WERI-Rb-1 (cell line): ENCODE measurements around the gene CAMTA1.
"Not testable (repeated sequence)": the region's sequence is repeated elsewhere in the genome, so short reads cannot be mapped to it uniquely, and the experiment has no call there.

Source experiments
- DNase-seq: peaks from one replicate; pipeline ENCODE4 v3.0.0-alpha.2; 2020
- H3K27ac ChIP-seq: fragments of 250-450 bp; sonication (Bioruptor Pico); 2 replicates; pipeline ENCODE4 v1.5.1; 2020; ENCODE audit warnings: mild to moderate bottlenecking, moderate library complexity
- H3K27me3 ChIP-seq: fragments of 250-450 bp; sonication (Bioruptor Pico); 2 replicates; pipeline ENCODE4 v1.5.1; 2021; ENCODE audit warnings: mild to moderate bottlenecking, low read depth, moderate library complexity; ENCODE audit not compliant: insufficient read depth, severe bottlenecking
- H3K36me3 ChIP-seq: fragments of 250-450 bp; sonication (Bioruptor Pico); 2 replicates; pipeline ENCODE4 v1.5.1; 2020; ENCODE audit warnings: mild to moderate bottlenecking, moderate library complexity
- H3K4me3 ChIP-seq: 2 replicates; pipeline ENCODE4 v1.5.1; 2011; ENCODE audit warnings: low read depth, mild to moderate bottlenecking, control low read depth, low read length
- H3K9me3 ChIP-seq: fragments of 250-450 bp; sonication (Bioruptor Pico); 2 replicates; pipeline ENCODE4 v1.5.1; 2021; ENCODE audit warnings: mild to moderate bottlenecking, moderate library complexity; ENCODE audit not compliant: severe bottlenecking
- TF ChIP-seq, protein P1 (sequence below): IDR thresholded peaks from 2 replicates; pipeline ENCODE4 v1.5.1; 2011; ENCODE audit warnings: low read depth, mild to moderate bottlenecking, control low read depth, inconsistent platforms, low read length

CAMTA1 gene

DNA sequence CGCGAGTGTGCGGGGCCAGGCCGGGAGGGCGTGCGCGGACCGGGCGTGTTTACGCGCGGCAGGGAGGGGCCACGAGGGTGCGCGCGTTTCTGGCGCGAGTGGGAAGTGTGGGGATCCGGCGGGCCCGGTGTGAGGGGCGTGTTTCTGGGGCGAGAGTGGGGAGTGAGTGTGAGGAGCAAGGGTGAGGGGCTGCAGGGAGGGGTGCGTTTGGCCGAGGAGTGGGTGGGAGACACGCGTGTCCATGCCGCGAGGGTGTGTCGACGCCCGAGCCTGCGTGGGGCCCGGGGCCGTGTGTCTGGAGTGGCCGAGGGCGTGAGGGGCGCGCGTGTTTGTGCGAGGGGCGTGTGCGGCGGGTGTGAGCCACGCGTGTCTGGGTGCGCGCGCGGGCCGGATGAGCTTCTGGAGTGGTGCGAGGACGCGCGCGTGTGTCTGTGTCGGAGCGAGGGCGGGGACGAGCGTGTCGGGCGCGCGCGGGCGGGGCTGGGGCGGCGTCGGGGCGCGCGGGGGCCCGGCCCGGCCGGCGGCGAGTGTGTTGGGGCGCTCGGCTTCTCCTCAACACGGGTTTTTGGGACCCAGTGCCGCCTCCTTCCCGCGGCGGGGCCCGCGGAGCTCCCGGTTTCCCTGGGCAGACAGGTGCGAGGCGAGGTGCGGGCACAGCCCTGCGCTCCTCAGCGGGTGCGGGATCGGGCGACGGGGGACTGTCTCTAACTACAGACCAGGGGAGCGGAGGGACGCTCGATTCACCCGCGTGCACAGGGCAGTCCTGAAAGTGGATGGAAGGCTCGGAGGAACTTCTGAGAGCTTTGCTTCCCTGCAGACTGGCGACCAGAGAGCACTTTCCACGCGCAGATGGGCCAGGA is 920.0 kb downstream of the CAMTA1 start:
- Histone ChIP-seq H3K36me3 (peaks cover 26% of the 10 kb centered on the region), H3K27me3 (no peaks in the 10 kb centered on the region), H3K4me3 (peak overlapping the region; percentile 50), H3K9me3 (peaks cover 3% of the 10 kb centered on the region), H3K27ac (no peak overlapping the region)
- DNase-seq = no peak
- TF ChIP-seq, protein P1, sequence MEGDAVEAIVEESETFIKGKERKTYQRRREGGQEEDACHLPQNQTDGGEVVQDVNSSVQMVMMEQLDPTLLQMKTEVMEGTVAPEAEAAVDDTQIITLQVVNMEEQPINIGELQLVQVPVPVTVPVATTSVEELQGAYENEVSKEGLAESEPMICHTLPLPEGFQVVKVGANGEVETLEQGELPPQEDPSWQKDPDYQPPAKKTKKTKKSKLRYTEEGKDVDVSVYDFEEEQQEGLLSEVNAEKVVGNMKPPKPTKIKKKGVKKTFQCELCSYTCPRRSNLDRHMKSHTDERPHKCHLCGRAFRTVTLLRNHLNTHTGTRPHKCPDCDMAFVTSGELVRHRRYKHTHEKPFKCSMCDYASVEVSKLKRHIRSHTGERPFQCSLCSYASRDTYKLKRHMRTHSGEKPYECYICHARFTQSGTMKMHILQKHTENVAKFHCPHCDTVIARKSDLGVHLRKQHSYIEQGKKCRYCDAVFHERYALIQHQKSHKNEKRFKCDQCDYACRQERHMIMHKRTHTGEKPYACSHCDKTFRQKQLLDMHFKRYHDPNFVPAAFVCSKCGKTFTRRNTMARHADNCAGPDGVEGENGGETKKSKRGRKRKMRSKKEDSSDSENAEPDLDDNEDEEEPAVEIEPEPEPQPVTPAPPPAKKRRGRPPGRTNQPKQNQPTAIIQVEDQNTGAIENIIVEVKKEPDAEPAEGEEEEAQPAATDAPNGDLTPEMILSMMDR = no peak

DNA sequence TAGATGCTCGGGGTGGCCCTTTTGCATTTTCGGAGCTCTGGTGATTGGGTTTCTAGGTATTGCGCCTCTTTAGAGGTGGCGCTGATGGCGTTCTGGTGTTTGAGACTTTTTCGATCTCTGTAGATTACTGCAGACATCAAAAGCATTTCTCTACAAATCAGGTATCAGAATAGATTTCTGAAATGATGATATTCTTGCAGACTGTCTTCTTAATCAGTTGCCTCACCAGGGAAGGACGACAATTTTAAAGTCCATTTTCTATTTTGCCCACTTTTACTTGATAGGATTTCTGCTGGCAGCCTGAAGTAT is 920.6 kb downstream of the CAMTA1 start:
- Histone ChIP-seq H3K27ac (no peak overlapping the region), H3K27me3 (no peaks in the 10 kb centered on the region), H3K9me3 (no peaks in the 10 kb centered on the region), H3K36me3 (peaks cover 26% of the 10 kb centered on the region), H3K4me3 (no peak overlapping the region)
- DNase-seq = no peak
- TF ChIP-seq, protein P1 = no peak

DNA sequence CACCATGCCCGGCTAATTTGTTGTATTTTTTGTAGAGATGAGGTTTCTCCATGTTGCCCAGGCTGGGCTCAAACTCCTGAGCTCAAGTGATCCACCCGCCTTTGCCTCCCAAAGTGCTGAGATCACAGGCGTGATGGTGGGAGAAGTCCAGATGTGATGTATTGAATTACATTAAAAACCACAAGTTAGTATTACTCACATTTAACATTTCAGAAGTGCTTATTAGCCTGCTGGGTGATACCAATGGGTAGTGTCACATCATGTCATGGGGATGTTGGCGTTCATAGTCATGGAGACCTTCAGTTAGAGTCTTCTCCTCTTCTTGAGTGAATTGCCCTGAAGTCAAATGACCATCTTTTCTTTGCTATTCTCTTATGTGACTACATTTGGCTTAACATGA is 922.3 kb downstream of the CAMTA1 start:
- TF ChIP-seq, protein P1 = no peak

DNA sequence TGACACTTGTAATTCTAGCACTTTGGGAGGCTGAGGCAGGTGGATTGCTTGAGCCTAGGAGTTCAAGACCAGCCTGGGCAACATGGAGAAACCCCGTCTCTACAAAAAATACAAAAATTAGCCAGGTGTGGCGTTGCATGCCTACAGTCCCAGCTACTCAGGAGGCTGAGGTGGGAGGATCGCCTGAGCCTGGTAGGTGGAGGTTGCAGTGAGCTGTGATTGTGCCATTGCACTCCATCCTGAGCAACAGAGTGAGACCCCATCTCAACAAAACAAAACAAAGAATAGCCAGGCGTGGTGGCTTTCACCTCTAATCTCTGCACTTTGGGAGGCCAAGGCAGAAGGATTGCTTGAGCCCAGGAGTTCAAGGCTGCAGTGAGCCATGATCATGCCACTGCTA is 922.8 kb downstream of the CAMTA1 start:
- not testable (repeated sequence) for H3K4me3 ChIP-seq, H3K27me3 ChIP-seq, DNase-seq, H3K27ac ChIP-seq, H3K9me3 ChIP-seq
- peaks cover 29% of the 10 kb centered on the region for H3K36me3 ChIP-seq

More for the DNA sequence above, 922.3 kb downstream of the CAMTA1 start:
- H3K36me3 ChIP-seq = peaks cover 28% of the 10 kb centered on the region
- no peaks in the 10 kb centered on the region for H3K9me3 ChIP-seq
- no peak overlapping the region for H3K4me3 ChIP-seq
- no peak overlapping the region for H3K27ac ChIP-seq
- no peaks in the 10 kb centered on the region for H3K27me3 ChIP-seq
- no peak for DNase-seq

DNA sequence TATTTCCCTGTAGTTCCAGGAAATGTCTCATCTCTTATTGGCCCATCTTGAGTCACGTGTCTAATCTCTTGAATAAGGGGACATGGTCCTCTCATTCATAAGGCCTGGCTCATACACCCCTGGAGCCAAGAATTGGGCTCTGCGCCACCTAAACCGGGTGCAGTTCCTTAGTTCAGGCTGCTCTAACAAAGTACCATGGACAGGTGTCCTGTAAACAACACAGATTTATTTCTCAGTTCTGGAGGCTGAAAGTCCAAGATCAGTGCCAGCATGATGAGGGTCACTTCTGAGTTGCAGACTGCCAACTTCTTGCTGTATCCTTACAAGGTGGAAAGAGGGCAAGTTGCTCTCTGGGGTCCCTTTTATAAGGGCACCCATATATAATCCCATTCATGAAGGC is 925.6 kb downstream of the CAMTA1 start:
- Histone ChIP-seq H3K27ac (no peak overlapping the region), H3K4me3 (no peak overlapping the region), H3K36me3 (peaks cover 37% of the 10 kb centered on the region), H3K27me3 (no peaks in the 10 kb centered on the region), H3K9me3 (no peaks in the 10 kb centered on the region)
- TF ChIP-seq, protein P1 = no peak
- no peak for DNase-seq

DNA sequence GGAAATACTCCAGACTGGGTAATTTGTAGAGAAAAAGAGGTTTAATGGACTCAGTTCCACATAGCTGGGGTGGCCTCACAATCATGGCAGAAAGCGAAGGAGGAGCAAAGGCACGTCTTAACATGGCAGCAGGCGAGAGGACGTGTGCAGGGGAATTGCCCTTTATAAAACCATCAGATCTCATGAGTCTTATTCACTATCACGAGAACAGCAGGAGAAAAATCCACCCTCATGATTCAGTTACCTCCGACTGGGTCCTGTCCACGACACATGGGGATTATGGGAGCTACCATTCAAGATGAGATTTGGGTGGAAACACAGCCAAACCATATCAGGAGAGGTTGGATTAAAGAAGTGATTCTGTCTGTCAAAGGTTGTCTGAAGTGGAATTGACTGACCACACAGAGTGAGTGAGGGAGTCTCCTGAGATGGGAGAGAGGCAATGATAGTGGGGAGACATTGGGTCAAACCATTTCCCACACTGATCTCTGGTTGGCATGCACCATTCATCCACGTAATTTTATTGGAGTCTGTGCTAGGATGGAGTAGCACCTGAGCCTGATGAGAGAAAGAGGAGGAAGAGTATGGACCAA is 927.6 kb downstream of the CAMTA1 start:
- no peak overlapping the region for H3K4me3 ChIP-seq
- no peak for DNase-seq
- TF ChIP-seq, protein P1 = no peak
- H3K9me3 ChIP-seq = no peaks in the 10 kb centered on the region
- H3K27ac ChIP-seq = no peak overlapping the region
- H3K36me3 ChIP-seq = peaks cover 29% of the 10 kb centered on the region
- H3K27me3 ChIP-seq = no peaks in the 10 kb centered on the region
